Activated T-helper 17 cell treated with anti-CD3 and anti-CD28 coated beads, Interleukin-2, amount 50 U/mL, for 72 hours (primary cell): Measurements from ENCODE around the gene GDF2. TPM values are rescaled to one million over a fixed set of nuclear protein-coding genes. Genes with fewer than 3 reads are reported as not detected.
A peak's percentile ranks its signal among the peaks of the same experiment; 100 is the strongest.

Source experiments
- ATAC-seq: fragments of 150-1000 bp; cut with Tn5 transposase; replicated peaks from 2 replicates; pipeline ENCODE4 v1.10.0; 2021; ENCODE audit warnings: mild to moderate bottlenecking, moderate library complexity
- H3K27ac Mint-ChIP-seq: one replicate; pipeline ENCODE4 v1.8.0; 2022; ENCODE audit warnings: mixed read lengths
- H3K27me3 Mint-ChIP-seq: one replicate; pipeline ENCODE4 v1.8.0; 2022; ENCODE audit warnings: mixed read lengths
- H3K36me3 Mint-ChIP-seq: one replicate; pipeline ENCODE4 v1.8.0; 2022; ENCODE audit warnings: low read depth, mild to moderate bottlenecking, mixed read lengths
- H3K4me1 Mint-ChIP-seq: one replicate; pipeline ENCODE4 v1.8.0; 2022; ENCODE audit warnings: mixed read lengths
- H3K4me3 Mint-ChIP-seq: one replicate; pipeline ENCODE4 v1.8.0; 2022; ENCODE audit warnings: mild to moderate bottlenecking, mixed read lengths
- H3K9me3 Mint-ChIP-seq: one replicate; pipeline ENCODE4 v1.8.0; 2022; ENCODE audit warnings: mixed read lengths
- total RNA-seq, 2 donors: library from RNA; stranded (reverse); gene quantifications; one replicate each; pipeline ENCODE4 v1.2.3, GENCODE V29; 2022

The GDF2 gene
- total RNA-seq, 2 donors from 2014 or later: not detected

- Mint-ChIP-seq H3K27ac (no peak overlapping the region), H3K9me3 (no peaks in the 10 kb centered on the region), H3K4me1 (peaks cover 15% of the 10 kb centered on the region), H3K27me3 (no peaks in the 10 kb centered on the region), H3K4me3 (no peak overlapping the region), H3K36me3 (no peaks in the 10 kb centered on the region)
- ATAC-seq: peak; percentile 23
Measured at GRCh38 chr10:47286591-47287315, 35.5 kb upstream of the GDF2 start.

DNA sequence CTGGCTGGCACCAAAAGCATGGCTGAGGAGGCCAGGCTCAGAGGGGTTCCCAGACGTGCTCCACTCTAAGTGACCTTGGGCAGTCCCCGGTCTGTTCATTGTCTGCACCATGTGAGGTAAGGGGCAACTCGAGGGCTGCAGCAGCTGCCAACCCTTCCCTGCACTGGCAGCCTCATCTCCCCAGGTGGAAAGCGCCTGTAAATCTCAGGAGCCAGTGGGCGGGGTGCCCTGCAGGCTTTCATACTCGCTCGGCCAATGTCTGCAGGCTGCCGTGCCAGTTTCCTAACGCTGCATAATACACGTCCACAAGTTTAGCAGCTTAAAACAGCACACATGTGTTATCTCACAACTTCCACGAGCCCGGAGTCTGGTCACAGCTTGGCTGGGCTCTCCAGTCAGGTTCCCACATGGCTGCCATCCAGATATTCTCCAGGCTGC is 34.9 kb upstream of the GDF2 start:
- H3K9me3 Mint-ChIP-seq: no peaks in the 10 kb centered on the region

GRCh38 chr10:47287805-47288204 is 34.4 kb upstream of the GDF2 start:
- Mint-ChIP-seq H3K9me3 (no peaks in the 10 kb centered on the region), H3K36me3 (no peaks in the 10 kb centered on the region), H3K27ac (no peak overlapping the region), H3K4me3 (no peak overlapping the region), H3K4me1 (peaks cover 15% of the 10 kb centered on the region), H3K27me3 (no peaks in the 10 kb centered on the region)
- ATAC-seq: no peak

More for the DNA sequence above, 34.9 kb upstream of the GDF2 start:
- no peaks in the 10 kb centered on the region for H3K27me3 Mint-ChIP-seq
- no peak for ATAC-seq
- no peaks in the 10 kb centered on the region for H3K36me3 Mint-ChIP-seq
- peaks cover 15% of the 10 kb centered on the region for H3K4me1 Mint-ChIP-seq
- no peak overlapping the region for H3K4me3 Mint-ChIP-seq
- no peak overlapping the region for H3K27ac Mint-ChIP-seq

- no peak for ATAC-seq
- Mint-ChIP-seq H3K27me3 (no peaks in the 10 kb centered on the region), H3K4me3 (no peak overlapping the region), H3K36me3 (no peaks in the 10 kb centered on the region), H3K9me3 (no peaks in the 10 kb centered on the region), H3K4me1 (peaks cover 15% of the 10 kb centered on the region), H3K27ac (no peak overlapping the region)
Measured at GRCh38 chr10:47288236-47288635, 34.0 kb upstream of the GDF2 start.

GRCh38 chr10:47288916-47289495 is 33.2 kb upstream of the GDF2 start:
- Mint-ChIP-seq H3K27ac (no peak overlapping the region), H3K36me3 (no peaks in the 10 kb centered on the region), H3K27me3 (no peaks in the 10 kb centered on the region), H3K4me3 (no peak overlapping the region), H3K9me3 (no peaks in the 10 kb centered on the region), H3K4me1 (peaks cover 15% of the 10 kb centered on the region)
- no peak for ATAC-seq

DNA sequence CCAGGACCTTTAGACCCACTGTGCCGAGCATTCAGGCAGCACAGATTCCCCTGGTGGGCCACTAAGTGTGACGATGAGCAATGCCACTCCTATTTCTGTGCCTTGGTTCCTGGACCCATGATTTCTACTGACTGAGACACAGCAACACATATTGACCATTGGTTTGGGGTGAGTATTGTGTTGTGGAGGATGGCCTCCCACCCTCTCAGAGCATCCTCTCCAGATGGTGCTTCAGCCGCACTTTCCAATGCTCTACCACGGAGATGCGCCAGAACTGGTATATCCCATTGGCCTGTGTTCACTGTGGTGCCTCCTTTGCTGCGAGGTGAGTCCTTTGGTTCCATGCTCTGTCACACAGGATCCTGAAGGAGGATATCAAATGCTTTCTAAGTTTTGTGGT is 32.3 kb upstream of the GDF2 start:
- Mint-ChIP-seq H3K4me3 (no peak overlapping the region), H3K27me3 (no peaks in the 10 kb centered on the region), H3K27ac (no peak overlapping the region), H3K4me1 (peaks cover 15% of the 10 kb centered on the region), H3K9me3 (no peaks in the 10 kb centered on the region), H3K36me3 (no peaks in the 10 kb centered on the region)
- no peak for ATAC-seq

DNA sequence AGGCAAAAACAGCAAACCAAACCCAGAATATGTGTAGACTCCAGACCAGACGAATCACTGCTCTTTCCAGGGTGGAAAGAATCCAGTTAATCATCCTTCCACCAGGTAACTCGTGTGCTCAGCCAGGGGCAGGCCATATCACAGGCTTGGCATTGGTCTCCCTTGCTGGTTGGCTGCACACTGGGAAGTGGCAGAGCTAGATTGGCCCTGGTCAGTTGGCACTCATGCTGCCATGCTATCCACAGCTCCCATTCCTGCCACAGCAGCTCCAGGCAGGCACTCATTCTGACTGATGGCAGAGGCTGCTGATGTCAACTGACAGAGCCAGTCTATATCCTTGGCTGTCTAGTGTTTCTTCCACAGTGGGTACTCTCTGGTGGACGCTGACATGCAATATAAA is 31.9 kb upstream of the GDF2 start:
- H3K27me3 Mint-ChIP-seq: peaks cover 4% of the 10 kb centered on the region

GRCh38 chr10:47291682-47292081 is 30.6 kb upstream of the GDF2 start:
- Mint-ChIP-seq H3K27me3 (peaks cover 4% of the 10 kb centered on the region), H3K36me3 (no peaks in the 10 kb centered on the region), H3K27ac (no peak overlapping the region), H3K9me3 (no peaks in the 10 kb centered on the region), H3K4me3 (no peak overlapping the region), H3K4me1 (peaks cover 3% of the 10 kb centered on the region)
- ATAC-seq: no peak

More for the DNA sequence above, 31.9 kb upstream of the GDF2 start:
- H3K4me3 Mint-ChIP-seq: no peak overlapping the region
- ATAC-seq: no peak
- H3K36me3 Mint-ChIP-seq: no peaks in the 10 kb centered on the region
- H3K9me3 Mint-ChIP-seq: no peaks in the 10 kb centered on the region
- H3K4me1 Mint-ChIP-seq: peaks cover 14% of the 10 kb centered on the region
- no peak overlapping the region for H3K27ac Mint-ChIP-seq

- Mint-ChIP-seq H3K4me1 (no peaks in the 10 kb centered on the region), H3K27ac (no peak overlapping the region)
- ATAC-seq: no peak
Measured at GRCh38 chr10:47294057-47294456, 28.2 kb upstream of the GDF2 start.

GRCh38 chr10:47294501-47294900 is 27.8 kb upstream of the GDF2 start:
- Mint-ChIP-seq H3K9me3 (no peaks in the 10 kb centered on the region), H3K4me1 (no peaks in the 10 kb centered on the region), H3K27ac (no peak overlapping the region)

More at GRCh38 chr10:47294057-47294456, 28.2 kb upstream of the GDF2 start:
- H3K4me3 Mint-ChIP-seq: no peak overlapping the region
- no peaks in the 10 kb centered on the region for H3K36me3 Mint-ChIP-seq
- H3K27me3 Mint-ChIP-seq: peaks cover 4% of the 10 kb centered on the region
- no peaks in the 10 kb centered on the region for H3K9me3 Mint-ChIP-seq

DNA sequence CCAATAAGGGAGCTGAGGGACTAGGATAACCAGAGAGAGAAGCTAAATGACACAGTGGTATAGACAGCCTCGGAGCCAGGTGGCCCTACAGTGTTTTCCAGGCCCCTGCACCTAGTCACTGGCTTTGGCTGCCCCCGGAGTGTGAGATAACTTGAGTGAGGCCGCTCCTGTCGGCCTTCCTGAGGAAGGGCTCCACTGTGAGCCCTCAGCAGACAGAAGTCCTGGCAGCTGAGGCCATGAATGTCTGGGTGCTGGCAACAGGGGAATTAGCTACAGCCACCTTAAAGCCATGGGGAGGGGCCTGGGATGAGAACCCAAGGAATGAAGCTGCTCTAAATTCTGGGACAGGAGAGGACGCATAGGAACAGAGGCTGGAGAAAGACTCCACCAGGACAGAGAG is 26.8 kb upstream of the GDF2 start:
- H3K4me3 Mint-ChIP-seq: no peak overlapping the region
- H3K9me3 Mint-ChIP-seq: no peaks in the 10 kb centered on the region
- no peaks in the 10 kb centered on the region for H3K36me3 Mint-ChIP-seq
- peaks cover 9% of the 10 kb centered on the region for H3K27me3 Mint-ChIP-seq
- ATAC-seq: no peak
- H3K27ac Mint-ChIP-seq: no peak overlapping the region
- no peaks in the 10 kb centered on the region for H3K4me1 Mint-ChIP-seq

More at GRCh38 chr10:47294501-47294900, 27.8 kb upstream of the GDF2 start:
- no peak for ATAC-seq
- no peak overlapping the region for H3K4me3 Mint-ChIP-seq
- peaks cover 7% of the 10 kb centered on the region for H3K27me3 Mint-ChIP-seq
- H3K36me3 Mint-ChIP-seq: no peaks in the 10 kb centered on the region

- no peak for ATAC-seq
Measured at GRCh38 chr10:47296156-47296894, 25.9 kb upstream of the GDF2 start.

DNA sequence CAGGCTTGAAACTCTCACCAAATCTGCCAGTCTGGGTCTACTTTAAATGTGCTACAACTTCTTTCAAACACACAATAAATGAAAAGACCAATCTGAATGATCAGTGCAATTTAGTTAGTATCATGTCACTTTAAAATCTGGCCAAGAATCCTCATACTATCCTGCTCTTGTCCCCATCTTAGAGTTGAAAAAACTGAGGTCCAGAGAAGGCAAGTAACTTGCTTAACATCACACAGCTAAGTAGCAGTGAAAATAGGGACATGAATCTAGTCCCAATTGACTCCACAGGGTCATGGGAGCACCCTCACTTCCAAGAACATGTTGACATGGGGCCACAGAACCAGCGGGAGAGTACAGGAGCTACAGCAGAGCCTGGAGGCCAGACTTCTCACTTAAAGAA is 25.3 kb upstream of the GDF2 start:
- H3K9me3 Mint-ChIP-seq: no peaks in the 10 kb centered on the region
- H3K27me3 Mint-ChIP-seq: peaks cover 16% of the 10 kb centered on the region
- ATAC-seq: no peak
- no peak overlapping the region for H3K4me3 Mint-ChIP-seq
- H3K36me3 Mint-ChIP-seq: no peaks in the 10 kb centered on the region
- H3K4me1 Mint-ChIP-seq: peaks cover 5% of the 10 kb centered on the region
- no peak overlapping the region for H3K27ac Mint-ChIP-seq

More at GRCh38 chr10:47296156-47296894, 25.9 kb upstream of the GDF2 start:
- Mint-ChIP-seq H3K27me3 (peaks cover 16% of the 10 kb centered on the region), H3K36me3 (no peaks in the 10 kb centered on the region), H3K4me3 (no peak overlapping the region), H3K4me1 (peaks cover 5% of the 10 kb centered on the region), H3K27ac (no peak overlapping the region), H3K9me3 (no peaks in the 10 kb centered on the region)

- Mint-ChIP-seq H3K27ac (no peak overlapping the region), H3K9me3 (no peaks in the 10 kb centered on the region), H3K4me3 (no peak overlapping the region), H3K4me1 (peaks cover 5% of the 10 kb centered on the region), H3K27me3 (peaks cover 16% of the 10 kb centered on the region), H3K36me3 (no peaks in the 10 kb centered on the region)
- ATAC-seq: no peak
Measured at GRCh38 chr10:47297866-47298540, 24.3 kb upstream of the GDF2 start.
